Adipose tissue (tissue), 3 donors: ENCODE measurements around the gene LLGL2. TPM values are rescaled to one million over a fixed set of nuclear protein-coding genes. Genes with fewer than 3 reads are reported as not detected.
"Not testable (repeated sequence)": the region's sequence is repeated elsewhere in the genome, so short reads cannot be mapped to it uniquely, and the experiment has no call there.

Experiments used
- H3K27ac ChIP-seq: one replicate; pipeline ENCODE4 v1.5.1; 2013; ENCODE audit warnings: low read depth, low read length
- WGBS, 3 donors: extraction: QIAGEN DNeasy Blood & Tissue Kit; methylation state at CpG; one replicate each; pipeline ENCODE4 v1.1.7; 2013; 5-methylcytosine and 5-hydroxymethylcytosine counted together
- polyA plus RNA-seq, 3 donors: library from polyadenylated mRNA; stranded (reverse); fragments of 200-250 nt; gene quantifications; one replicate each; pipeline ENCODE4 v1.2.3, GENCODE V29; 2013
- donor health status: healthy with polysubstance abuse.
- donor health status: Bipolar disorder and iron deficiency.
- donor health status: healthy.

LLGL2 gene
- polyA plus RNA-seq, 3 donors: 11.8 to 93.4 (median 20.3) TPM

DNA sequence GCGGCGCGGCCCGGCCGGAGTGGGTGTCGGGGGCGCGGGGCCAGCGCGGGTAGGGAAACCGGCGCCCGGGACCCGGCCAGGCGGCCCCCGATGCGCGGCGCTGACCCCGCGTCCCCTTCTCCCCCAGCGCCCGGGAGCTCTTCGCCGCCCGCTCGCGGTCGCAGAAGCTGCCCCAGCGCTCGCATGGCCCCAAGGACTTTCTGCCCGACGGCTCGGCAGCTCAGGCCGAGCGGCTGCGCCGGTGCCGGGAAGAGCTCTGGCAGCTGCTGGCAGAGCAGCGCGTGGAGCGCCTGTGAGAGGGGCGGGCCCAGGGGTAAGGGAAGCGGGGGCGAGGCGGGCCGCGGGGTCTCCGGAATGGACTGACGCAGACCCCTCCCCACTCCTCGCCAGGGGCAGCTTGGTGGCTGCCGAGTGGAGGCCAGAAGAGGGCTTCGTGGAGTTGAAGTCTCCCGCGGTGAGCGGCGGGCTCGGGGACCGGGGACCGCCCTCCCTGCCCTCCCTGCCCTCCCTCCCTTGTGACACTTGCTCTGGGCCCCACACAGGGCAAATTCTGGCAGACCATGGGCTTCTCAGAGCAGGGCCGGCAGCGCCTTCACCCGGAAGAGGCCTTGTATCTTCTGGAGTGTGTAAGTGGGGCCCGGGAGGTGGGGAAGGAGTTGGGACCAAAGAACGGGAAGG lies 8.7 kb upstream of the LLGL2 start:
- H3K27ac ChIP-seq: no peak overlapping the region
- 0 to 1% (median 0%) methylated on average over 38 to 65 of the region's 65 CpGs for WGBS, 3 donors

DNA sequence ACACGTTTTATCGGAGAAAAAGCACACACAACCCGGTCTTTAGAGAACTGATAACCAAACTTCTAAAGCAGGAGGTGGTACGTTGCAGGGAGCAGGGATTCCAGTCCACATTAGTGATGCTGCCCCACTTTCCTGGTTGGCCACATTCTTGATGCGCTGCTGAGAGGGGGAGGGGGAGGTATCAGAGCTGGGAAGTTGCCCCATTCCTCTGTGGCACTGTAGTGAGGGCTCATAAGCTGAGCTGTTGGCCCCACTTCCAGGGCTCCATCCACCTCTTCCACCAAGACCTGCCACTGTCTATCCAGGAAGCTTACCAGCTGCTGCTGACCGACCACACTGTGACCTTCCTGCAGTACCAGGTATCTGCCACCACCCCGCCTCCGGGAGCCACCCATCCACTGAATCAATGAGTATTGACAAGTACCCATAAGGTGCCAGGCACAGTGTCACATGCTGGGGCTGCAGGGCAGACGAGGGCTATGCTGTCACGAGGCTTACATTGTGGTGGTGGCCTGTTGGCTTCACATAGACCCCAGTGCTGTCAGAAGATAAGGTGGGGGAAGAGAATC lies 8.1 kb upstream of the LLGL2 start:
- H3K27ac ChIP-seq: no peak overlapping the region
- WGBS, 3 donors: 22 to 37% (median 36%) methylated on average over 10 of the region's 10 CpGs

DNA sequence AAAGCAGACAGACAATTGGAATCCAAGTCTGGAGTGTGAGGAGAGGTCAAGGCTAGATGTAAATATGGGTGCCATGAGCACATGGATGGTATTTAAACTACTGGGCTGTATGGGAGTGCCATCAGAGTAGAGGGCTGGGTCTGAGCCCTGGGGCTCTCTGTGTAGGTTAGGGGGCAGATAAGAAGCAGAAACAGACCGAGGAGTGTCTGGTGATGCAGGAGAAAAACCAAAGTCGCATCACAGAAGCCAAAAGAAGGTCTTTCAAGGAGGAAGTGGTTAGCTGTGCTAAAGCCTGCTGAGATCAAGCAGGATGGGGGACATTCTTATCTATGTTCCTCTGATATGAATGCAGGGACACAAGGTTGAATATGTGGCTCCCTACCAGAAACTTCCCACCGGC lies 7.3 kb upstream of the LLGL2 start:
- WGBS, 3 donors: 54 to 77% (median 76%) methylated on average over 3 of the region's 3 CpGs
- H3K27ac ChIP-seq: no peak overlapping the region

DNA sequence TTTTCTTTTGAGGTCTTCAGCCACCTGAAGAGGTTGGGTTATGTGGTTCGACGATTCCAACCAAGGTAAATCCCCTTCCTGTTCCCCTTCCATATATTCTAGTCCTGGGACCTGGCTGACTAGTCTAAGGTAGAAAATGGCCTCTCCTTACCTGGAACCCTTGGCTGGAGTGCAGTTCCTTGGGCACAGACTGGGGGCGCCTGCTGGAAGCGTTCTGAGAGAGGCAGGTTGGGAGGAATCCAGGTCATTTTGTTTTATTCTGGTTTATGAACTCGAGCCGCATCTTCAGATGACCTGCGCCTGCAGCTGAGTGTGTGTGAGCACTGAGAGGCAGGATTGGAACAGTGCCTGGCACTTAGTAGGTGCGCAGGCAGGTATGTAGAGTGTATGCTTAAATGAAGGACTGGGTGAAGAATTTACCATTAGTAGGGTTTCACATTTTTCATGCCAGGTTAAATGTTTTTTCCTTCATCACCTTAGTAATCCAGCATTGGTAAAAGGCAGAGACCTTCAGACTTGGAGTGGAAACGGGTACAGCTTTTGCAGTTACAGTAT lies 6.4 kb upstream of the LLGL2 start:
- WGBS, 3 donors: 88 to 94% (median 93%) methylated on average over 9 of the region's 9 CpGs
- no peak overlapping the region for H3K27ac ChIP-seq

DNA sequence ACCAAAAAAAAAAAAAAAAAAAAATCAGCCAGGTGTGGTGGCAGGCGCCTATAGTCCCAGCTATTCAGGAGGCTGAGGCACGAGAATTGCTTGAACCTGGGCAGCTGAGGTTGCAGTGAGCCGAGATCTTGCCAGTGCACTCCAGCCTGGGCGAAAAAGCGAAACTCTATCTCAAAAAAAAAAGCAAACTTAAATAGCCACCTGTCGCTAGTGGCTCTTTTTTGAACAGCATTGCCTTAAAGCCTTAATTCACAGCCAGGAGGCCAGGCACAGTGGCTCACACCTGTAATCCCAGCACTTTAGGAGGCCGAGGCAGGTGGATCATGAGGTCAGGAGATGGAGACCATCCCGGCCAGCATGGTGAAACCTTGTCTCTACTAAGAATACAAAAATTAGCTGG lies 5.1 kb upstream of the LLGL2 start:
- 88 to 93% (median 90%) methylated on average over 7 to 8 of the region's 8 CpGs for WGBS, 3 donors
- not testable (repeated sequence) for H3K27ac ChIP-seq

DNA sequence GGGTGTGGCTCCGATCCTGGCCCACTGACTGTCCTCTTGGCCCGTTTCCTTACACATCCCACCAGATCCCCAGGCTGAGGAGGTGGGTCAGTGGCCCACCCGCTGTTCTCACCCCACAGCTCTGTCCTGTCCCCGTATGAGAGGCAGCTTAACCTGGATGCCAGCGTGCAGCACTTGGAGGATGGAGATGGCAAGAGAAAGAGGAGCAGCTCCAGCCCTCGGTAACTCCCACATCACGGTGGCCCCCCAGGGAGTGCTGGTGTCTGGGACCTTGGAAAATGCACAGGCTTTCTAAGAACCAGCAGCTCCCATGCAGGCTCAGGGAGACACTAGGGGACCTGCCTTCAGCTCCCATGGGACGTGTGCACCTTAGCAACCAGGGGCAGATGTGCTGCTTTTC lies 4.2 kb upstream of the LLGL2 start:
- 84 to 94% (median 89%) methylated on average over 8 of the region's 8 CpGs for WGBS, 3 donors
- H3K27ac ChIP-seq: no peak overlapping the region

DNA sequence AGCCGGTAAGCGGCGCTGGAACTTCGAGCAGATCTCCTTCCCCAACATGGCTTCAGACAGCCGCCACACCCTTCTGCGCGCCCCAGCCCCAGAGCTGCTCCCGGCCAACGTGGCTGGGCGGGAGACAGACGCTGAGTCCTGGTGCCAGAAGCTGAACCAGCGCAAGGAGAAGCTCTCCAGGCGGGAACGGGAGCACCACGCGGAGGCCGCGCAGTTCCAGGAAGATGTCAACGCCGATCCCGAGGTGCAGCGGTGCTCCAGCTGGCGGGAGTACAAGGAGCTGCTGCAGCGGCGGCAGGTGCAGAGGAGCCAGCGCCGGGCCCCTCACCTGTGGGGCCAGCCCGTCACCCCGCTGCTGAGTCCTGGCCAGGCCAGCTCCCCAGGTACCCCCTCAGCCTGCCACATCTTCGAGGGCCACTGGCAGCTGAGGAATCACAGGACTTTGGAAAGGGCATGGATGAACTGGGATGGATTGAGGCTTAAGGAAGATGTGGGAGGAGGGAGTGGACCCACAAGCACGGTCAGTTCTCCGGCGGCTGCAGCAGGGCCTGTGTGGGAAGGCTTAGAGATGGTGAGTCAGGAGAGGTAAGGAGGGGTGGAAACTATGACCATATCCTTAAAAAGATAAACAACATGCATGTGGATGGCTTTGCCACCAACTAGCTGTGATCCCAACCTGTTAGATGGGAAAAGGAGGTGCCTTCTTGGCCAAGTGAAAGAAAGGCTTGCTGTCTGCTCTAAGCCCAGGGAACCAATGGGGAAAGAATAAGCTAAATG lies 3.4 kb upstream of the LLGL2 start:
- 91 to 95% (median 91%) methylated on average over 30 to 33 of the region's 33 CpGs for WGBS, 3 donors
- H3K27ac ChIP-seq: no peak overlapping the region

DNA sequence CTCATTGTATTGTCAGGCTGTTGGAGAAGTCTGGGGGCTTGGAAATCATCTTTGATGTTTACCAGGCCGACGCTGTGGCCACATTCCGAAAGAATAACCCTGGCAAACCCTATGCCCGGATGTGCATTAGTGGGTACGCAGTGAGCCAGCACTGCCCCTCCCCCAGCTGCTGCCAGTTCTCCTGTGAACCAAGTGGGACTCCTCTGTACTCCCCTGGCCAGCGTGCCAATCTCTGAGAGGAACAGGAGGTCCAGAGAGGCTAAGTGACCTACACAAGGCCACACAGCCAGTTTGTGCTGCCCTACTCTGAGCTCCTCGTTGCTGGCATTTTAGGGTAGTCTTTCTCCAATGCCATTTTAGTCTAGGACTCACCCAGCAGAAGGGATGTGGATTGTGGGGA lies 1.9 kb upstream of the LLGL2 start:
- WGBS, 3 donors: 92 to 98% (median 95%) methylated on average over 7 of the region's 7 CpGs
- no peak overlapping the region for H3K27ac ChIP-seq

DNA sequence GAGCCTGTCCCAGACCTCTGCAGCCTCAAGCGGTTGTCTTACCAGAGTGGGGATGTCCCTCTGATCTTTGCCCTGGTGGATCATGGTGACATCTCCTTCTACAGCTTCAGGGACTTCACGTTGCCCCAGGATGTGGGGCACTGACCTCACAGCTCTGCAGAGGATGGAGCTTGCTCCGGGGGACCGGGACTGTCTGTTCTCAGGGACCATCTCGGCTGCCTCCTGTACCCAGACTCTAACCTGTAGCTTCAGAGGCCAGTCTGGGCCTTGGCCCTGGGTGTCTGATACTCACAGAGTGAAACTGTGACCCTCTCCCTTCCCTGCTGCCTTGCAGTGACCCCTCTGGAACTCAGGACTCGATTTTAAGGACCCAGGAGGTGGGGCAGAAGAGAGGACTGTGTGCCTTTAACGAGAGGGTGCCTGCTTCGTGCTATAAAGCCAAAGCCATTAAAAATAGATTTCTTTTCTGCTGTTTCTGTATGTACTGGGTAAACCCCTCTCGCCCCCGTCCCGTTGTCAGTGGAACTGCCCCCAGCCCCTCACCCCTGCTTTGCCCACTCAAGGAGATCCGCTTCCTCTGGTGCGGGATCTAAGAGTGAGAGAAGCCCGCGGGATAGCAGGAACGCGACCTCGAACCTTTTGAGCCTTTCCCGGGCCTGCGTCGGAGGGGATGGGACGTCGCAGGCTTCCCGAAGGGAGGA lies 1.1 kb upstream of the LLGL2 start:
- 26 to 30% (median 26%) methylated on average over 21 to 24 of the region's 24 CpGs for WGBS, 3 donors
- H3K27ac ChIP-seq: no peak overlapping the region

DNA sequence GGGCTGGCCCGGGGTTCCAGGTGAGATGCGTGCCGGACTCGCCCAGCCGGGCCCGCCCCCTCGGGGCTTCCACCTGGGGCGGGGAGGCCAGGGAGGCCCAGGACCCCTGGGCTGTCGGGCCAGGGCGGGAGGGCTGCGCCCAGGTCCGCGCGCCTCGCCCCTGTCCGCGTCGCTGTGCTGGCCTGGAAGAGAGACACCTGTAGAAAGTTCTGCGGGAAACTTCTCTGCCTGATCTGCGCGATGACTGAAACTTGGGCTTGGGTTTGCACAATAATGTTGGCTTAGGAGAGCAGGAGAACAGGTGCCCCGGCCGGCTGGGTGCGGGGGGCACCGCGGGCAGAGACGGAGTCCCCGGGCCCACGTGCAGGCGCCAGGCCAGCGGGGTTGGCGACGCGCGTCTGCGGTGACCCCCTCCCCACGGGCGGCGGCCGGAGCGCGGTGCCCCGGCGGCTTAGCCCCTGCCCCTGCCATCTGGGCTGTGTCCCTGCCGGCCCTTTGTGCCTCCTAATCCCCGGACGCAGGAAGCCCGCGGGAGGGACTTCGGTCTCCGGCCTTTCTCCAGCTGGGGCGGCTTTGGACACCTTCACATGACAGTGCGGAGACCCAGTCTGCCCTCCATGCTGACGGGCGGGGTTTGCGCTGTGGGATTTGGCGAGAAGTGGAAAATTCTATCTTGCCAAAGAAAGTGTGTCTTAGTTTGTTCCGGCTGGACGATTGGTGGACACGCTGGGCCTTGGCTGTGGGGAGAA lies 483 bp downstream of the LLGL2 start:
- H3K27ac ChIP-seq: no peak overlapping the region
- WGBS, 3 donors: 2% methylated on average over 52 to 60 of the region's 60 CpGs

DNA sequence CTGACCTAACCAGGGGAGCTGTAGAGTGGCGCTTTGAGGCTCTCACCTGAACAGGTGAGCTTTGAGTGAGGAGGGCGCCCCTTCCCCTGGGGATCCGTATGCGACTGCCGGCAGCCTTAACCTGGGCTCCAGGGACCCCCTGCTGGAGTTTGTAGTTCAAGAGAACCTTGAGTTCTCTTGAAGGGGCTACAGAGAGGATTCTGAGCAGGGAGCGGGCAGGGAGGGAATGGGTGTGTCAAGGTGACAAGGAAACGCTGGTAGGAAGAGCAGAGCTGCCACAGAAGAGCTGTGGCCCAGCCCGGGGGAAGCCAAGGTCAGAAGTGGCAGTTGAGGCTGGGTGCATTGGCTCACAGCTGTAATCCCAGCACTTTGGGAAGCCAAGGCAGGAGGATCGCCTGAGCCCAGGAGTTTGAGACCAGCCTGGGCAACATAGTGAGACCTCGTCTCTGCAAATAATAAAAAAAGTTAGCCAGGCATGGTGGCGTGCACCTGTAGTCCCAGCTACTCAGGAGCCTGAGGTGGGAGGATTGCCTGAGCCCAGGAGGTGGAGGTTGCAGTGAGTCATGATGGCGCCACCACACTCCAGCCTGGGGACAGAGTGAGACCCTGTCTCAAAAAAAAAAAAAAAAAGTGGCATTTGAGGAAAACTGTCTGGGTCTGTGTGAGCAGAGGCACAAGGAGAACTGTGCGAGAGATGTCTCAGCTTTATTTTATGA lies 1.2 kb downstream of the LLGL2 start:
- no peak overlapping the region for H3K27ac ChIP-seq
- 23 to 59% (median 58%) methylated on average over 13 of the region's 13 CpGs for WGBS, 3 donors

DNA sequence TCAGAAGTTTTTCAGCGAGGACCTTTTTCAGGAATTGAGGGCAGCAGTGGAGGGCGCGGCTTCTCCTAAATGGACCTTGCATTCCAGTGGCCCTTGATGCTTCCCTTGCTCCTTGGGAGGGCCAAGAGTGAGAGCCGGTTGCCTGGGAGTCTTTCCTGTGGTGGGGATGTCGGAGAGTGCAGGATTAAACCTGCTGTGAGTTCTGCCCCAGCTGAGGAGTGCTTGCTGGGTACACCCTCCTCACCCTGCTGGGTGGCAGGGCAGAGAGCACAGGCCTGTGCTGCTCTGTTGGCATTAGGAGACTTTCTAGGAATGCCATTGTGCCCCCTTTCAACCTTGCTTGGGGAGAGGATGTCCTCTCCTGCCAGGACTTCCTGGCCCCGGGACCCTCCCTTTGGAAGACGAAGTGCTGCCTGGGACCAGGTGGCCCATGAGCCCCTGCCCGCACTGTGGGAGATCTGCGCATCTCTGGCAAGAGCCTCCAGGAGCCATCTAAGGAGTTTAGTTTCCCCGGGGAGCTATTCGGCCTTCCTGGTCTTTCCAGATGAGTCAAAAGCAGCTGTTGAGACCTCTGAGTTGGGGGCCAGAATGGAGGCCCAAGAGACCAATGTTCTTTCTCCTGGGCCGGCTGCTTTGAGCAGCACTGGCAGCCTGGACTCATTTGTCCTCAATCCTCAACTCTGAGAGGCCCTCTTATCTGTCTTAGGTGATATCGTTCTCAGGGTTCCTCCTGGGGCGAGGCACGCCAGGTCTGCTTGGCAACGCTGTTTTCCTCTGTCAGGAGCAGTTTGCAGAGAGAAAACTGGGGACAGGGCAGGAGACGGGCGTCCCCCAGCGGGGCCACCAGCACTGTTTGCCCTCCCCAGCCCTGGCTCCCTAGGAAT lies 5.6 kb downstream of the LLGL2 start:
- no peak overlapping the region for H3K27ac ChIP-seq
- WGBS, 3 donors: 62 to 80% (median 79%) methylated on average over 19 of the region's 19 CpGs

DNA sequence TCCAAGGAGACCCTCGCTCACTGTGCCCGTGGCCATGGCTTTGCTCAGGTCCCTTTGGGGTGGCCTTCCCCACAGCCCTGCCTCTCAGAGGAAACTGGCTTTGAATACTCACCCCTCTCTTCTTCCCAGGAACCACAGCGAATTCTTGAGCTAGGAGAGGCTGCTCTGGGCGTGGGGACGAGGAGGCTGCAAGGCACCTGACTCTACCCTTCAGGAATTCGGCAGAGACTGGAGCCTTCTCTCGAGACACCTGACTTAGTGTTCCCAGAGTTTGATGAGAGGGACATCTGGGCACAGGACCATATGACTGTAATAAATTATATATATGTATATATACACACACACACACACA lies 6.2 kb downstream of the LLGL2 start:
- H3K27ac ChIP-seq: no peak overlapping the region
- WGBS, 3 donors: 53 to 91% (median 84%) methylated on average over 7 of the region's 7 CpGs

DNA sequence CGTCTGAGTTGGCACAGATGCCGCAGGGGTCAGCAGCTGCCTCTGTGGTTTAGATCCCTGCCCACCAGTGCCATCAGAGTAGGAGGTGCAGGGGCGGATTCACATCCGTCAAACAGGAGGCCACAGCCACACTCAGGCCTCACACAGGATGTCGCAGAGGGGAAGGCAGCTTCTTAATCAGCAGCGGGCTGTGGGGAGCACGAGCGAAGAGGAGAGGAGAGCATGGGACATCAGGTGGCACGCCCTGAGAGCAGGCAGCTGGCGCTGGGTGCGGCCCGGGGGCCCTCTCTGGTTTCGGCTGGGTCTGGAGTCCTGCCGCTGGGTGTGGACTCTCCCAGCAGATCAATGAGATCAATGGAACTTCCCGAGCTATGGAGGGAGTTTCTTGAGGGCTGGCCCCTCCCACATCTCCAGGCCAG lies 9.6 kb downstream of the LLGL2 start:
- H3K27ac ChIP-seq: no peak overlapping the region
- whole genome bisulfite sequencing, 3 donors: 57 to 60% (median 59%) methylated on average over 15 of the region's 15 CpGs

DNA sequence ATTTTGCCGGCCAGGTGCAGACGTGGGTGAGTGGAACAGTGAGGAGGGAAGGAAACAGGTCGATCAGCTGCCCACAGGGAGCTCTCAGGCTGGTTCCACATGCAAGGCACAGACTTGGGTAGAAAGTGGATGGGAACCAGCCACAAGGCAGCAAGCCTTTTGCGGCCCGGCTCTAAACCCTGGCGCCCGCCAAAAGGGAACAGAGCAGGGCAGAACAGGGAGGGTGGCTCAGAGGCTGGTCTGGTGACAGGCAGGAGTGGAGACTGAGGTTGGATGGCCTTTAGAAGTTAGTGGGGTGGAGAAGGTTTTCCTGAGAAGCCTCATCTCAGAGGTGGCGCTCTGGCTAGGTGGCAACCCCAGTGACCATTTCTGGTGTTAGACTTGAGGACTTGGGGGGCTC lies 10.4 kb downstream of the LLGL2 start:
- WGBS, 3 donors: 81 to 94% (median 90%) methylated on average over 8 of the region's 8 CpGs
- H3K27ac ChIP-seq: no peak overlapping the region

DNA sequence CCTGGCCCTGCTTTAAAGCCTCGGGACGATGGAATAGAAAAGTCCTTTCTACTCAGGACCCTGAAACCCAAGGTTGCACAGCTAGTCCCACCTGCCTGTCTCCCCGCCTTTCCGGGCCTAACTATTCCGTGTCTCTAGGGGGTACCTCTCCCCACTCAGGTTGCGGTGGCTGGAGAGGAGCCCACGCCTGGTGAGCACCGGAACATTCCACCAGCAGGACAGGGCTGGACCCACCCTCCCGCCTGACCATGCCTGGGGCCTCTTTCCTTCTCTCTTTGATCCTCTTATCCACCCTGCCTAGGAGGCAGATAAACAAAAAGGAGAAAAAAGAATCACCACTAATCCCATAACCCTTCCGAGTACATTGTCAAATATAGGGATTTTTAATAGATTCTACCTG lies 10.9 kb downstream of the LLGL2 start:
- 77 to 85% (median 81%) methylated on average over 10 of the region's 10 CpGs for WGBS, 3 donors
- no peak overlapping the region for H3K27ac ChIP-seq
